Peyer's patch (tissue), 4 donors: ENCODE results near the gene IHH. TPM values are rescaled to one million over a fixed set of nuclear protein-coding genes. Genes with fewer than 3 reads are reported as not detected.

Experiments used
- DNase-seq, 3 donors: peaks; one replicate each; pipeline ENCODE4 v3.0.0-alpha.2; 2017 to 2019
- H3K27ac ChIP-seq, 4 donors: fragments of 200-600 bp; sonication (generic); one replicate each; pipeline ENCODE4 v1.5.1; 2016 to 2019
- H3K27me3 ChIP-seq, 2 donors: fragments of 200-600 bp; sonication (generic); one replicate each; pipeline ENCODE4 v1.5.1; 2019
- H3K36me3 ChIP-seq, 3 donors: fragments of 200-600 bp; sonication (generic); one replicate each; pipeline ENCODE4 v1.5.1; 2016 to 2019
- H3K4me1 ChIP-seq, 4 donors: fragments of 200-600 bp; sonication (generic); one replicate each; pipeline ENCODE4 v1.5.1; 2016 to 2019
- H3K4me3 ChIP-seq, 4 donors: fragments of 200-600 bp; sonication (generic); 1 replicate in 3 of 4; 2 replicates in 1 of 4; pipeline ENCODE4 v1.5.1; 2016 to 2019; ENCODE audit warnings: mild to moderate bottlenecking in 1 of 4
- H3K9me3 ChIP-seq, 4 donors: fragments of 200-600 bp; sonication (generic); one replicate each; pipeline ENCODE4 v1.5.1; 2016 to 2019; ENCODE audit warnings: mild to moderate bottlenecking in 1 of 4
- POLR2A ChIP-seq, 2 donors: fragments of 450-650 bp; IDR thresholded peaks; one replicate each; pipeline ENCODE4 v1.5.1; 2017; ENCODE audit warnings: antibody characterized with exemption in 2 of 2, mild to moderate bottlenecking in 2 of 2, moderate library complexity in 2 of 2
- total RNA-seq, 4 donors: library from RNA; depleted of rRNA; stranded (reverse); fragments of >200 nt; gene quantifications; one replicate each; pipeline ENCODE4 v1.1.0, GENCODE V29; 2016
- TF ChIP-seq, protein P1 (sequence below), 6 experiments: fragments of 450-650 bp in 4 of 6; fragments of 200-600 bp in 2 of 6; sonication (generic) in 1 of 6; IDR thresholded peaks; one replicate each; pipeline ENCODE4 v1.5.1; 2017 to 2019; ENCODE audit warnings: antibody characterized with exemption in 6 of 6, mild to moderate bottlenecking in 3 of 6, moderate library complexity in 1 of 6

IHH gene
- total RNA-seq, 4 donors from 2014 or later, result 14.0 to 124 (median 71.1) TPM

DNA sequence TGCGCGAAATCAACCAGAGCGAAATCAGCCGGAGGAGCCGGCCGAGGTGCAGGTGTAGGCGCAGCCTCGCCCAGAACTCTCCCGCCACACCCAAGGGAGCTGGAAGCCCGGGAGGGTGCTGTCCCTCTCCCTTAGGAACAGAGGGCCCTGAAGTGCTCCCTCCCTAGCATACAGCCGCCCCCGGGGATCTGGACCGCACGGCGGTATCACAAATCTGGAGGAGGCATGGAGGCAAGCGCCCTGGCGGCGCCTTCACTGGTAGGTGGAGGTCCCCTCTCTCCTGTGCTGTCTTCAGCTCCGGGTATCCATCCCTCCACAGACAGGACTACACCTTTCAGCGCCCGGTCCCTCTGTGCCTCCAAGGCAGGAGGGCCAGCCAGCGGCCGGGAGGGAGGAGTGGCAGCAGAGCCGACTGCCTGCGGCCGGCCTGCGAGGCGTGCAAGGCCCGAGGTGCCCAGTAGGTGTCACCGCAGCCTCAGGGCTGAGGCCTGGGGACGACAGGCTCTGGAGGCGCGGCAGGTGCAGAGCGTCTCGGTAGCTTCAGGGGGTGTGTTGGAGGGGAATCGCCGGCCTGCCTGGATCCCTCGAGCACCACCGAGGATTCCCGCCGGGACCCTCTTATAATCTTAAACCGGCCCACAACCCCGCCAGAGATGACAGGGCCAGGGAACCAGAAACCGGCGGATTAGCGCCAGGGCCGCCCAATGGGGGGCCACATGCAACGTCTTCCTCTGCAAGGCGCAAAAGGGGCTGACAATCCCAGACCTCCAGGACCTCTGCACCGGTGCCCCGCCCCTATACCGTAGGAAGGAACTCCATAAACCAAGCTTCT lies 2.8 kb downstream of the IHH start:
- no peak for TF ChIP-seq POLR2A (IDR thresholded peaks at IDR 0.05)
- TF ChIP-seq, protein P1, sequence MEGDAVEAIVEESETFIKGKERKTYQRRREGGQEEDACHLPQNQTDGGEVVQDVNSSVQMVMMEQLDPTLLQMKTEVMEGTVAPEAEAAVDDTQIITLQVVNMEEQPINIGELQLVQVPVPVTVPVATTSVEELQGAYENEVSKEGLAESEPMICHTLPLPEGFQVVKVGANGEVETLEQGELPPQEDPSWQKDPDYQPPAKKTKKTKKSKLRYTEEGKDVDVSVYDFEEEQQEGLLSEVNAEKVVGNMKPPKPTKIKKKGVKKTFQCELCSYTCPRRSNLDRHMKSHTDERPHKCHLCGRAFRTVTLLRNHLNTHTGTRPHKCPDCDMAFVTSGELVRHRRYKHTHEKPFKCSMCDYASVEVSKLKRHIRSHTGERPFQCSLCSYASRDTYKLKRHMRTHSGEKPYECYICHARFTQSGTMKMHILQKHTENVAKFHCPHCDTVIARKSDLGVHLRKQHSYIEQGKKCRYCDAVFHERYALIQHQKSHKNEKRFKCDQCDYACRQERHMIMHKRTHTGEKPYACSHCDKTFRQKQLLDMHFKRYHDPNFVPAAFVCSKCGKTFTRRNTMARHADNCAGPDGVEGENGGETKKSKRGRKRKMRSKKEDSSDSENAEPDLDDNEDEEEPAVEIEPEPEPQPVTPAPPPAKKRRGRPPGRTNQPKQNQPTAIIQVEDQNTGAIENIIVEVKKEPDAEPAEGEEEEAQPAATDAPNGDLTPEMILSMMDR (IDR thresholded peaks at IDR 0.05), result peak; percentile 55 to 98 (median 94)
- Histone ChIP-seq H3K36me3 (peaks cover 0 to 40% (median 0%) of the 10 kb centered on the region in 3 donors), H3K4me3 (peak overlapping the region; percentile 15 to 76 (median 54)), H3K27ac (peak overlapping the region in 1 of 4 donors; percentile 91), H3K4me1 (peaks cover 0 to 42% (median 14%) of the 10 kb centered on the region in 4 donors), H3K9me3 (peaks cover 0 to 5% (median 0%) of the 10 kb centered on the region in 4 donors), H3K27me3 (peaks cover 0 to 21% of the 10 kb centered on the region in 2 donors)
- DNase-seq, result peak; percentile 61 to 90 (median 89)

DNA sequence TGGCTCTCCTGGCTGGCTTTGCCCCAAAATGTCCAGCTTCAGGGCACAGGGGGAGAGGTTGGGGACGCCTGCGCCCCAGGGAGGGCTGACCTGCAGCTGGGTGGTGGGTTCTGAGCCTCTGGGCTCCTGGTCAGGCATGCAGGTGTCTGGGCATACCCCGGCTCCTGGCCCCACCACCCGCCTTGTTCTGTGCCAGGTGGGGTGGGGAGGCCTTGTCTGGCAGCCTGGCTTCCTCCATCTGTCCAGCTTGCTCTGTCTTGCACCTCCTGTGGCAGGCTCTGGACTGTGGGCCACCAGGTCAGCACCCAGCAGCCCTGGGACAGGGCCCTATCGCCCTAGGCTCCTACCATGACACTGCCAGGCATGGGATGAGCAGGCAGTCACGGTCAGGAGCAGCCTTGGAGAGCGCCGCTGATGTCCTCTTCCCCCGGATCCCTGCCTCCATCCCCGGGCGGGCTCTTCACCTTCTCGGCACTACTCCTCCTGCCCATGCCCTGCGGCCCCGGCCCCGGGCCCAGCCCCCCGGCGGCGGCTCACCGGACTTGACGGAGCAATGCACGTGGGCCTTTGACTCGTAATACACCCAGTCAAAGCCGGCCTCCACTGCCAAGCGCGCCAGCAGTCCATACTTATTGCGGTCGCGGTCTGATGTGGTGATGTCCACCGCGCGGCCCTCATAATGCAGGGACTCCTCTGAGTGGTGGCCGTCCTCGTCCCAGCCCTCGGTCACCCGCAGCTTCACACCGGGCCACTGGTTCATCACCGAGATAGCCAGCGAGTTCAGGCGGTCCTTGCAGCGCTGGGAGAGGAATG lies 3.6 kb downstream of the IHH start:
- Histone ChIP-seq H3K4me3 (peak overlapping the region in 2 of 4 donors; percentile 69 to 76), H3K36me3 (peaks cover 0 to 40% (median 0%) of the 10 kb centered on the region in 3 donors), H3K9me3 (peaks cover 0 to 5% (median 0%) of the 10 kb centered on the region in 4 donors), H3K27me3 (peaks cover 0 to 21% of the 10 kb centered on the region in 2 donors), H3K27ac (no peak overlapping the region), H3K4me1 (peaks cover 0 to 42% (median 14%) of the 10 kb centered on the region in 4 donors)
- TF ChIP-seq, protein P1 (IDR thresholded peaks at IDR 0.05), result no peak
- TF ChIP-seq POLR2A (IDR thresholded peaks at IDR 0.05), result no peak
- no peak for DNase-seq

DNA sequence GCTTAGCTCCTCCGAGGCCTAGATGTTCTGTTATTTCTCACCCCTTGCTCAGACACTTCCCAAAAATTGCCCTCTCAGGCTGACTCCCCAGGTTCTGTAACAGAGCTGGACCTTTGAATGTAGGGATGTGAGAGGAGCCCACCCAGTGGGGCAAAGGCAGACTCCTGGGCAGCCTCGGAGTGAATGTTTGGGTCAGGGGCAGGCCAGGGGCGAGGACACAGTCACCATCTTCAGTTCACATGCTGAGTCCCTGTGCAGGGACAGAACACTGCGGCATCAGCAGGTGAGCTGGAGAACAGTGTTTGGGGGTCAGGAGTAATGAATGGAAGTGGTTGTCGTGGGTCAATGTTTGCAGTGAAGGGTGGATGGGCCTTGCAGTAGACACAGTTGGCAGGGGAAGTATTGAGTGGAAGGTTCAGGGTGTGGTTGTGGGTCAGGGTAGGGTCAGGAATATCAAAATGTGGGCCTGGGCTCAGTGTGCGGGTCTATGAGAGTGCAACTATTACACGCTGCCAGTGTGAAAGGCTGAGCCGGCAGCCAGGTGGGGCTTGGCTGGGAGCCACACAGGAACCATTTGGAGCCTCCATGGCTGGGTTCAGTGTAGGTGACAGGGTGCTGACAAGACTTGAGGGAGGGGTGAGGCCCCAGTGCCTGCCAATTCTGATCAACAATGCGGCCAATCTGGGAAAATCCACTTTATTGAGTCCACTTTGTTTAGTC lies 4.4 kb downstream of the IHH start:
- Histone ChIP-seq H3K36me3 (peaks cover 0 to 40% (median 0%) of the 10 kb centered on the region in 3 donors), H3K27ac (no peak overlapping the region), H3K4me3 (no peak overlapping the region), H3K9me3 (peaks cover 0 to 5% (median 0%) of the 10 kb centered on the region in 4 donors), H3K4me1 (peaks cover 0 to 39% (median 14%) of the 10 kb centered on the region in 4 donors), H3K27me3 (peaks cover 0 to 20% of the 10 kb centered on the region in 2 donors)
- no peak for DNase-seq
- TF ChIP-seq POLR2A (IDR thresholded peaks at IDR 0.05), result no peak
- TF ChIP-seq, protein P1 (IDR thresholded peaks at IDR 0.05), result no peak

DNA sequence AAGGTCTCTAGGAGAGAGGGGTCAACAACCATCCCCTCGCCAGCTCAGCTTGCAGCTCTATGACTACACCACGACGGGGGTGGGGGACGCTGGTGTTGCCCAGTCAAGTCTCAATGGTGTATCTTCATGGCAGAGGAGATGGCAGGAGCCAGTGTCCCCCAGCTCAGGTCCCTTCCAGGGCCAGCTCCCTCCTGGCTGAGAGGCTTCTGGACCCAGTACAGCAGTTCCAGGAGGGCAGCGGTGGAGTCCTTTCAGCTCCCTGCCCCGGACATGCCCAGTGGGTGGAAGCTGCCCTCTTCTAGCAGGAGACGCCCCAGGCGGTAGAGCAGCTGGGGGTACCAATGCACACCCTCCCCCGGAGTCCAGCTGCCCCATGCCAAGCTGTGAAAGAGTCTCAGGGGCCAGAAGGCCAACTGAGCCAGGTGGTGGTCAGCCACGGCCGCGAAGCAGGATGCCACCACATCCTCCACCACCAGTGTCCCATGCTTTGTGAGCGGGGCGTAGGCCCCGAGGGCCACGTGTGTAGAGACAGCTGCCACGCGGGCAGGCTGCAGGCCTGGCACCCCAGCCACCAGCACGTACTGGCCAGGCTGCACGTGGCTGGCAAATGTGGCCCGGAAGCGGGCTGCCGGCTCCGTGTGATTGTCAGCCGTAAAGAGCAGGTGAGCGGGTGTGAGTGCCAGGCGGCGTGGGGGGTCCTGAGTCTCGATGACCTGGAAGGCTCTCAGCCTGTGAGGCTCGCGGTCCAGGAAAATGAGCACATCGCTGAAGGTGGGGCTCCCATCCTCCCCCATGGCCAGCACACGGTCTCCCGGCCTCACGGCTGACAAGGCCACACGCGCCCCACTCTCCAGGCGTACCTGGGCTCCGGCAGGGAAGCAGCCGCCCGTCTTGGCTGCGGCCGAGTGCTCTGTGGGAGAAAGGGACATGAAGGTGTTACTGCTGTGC lies 5.5 kb downstream of the IHH start:
- no peak overlapping the region for H3K27ac ChIP-seq
- TF ChIP-seq, protein P1 (IDR thresholded peaks at IDR 0.05), result no peak
- TF ChIP-seq POLR2A (IDR thresholded peaks at IDR 0.05), result no peak
- H3K4me3 ChIP-seq, result no peak overlapping the region
- peaks cover 0 to 5% (median 0%) of the 10 kb centered on the region in 4 donors for H3K9me3 ChIP-seq
- peaks cover 0 to 12% of the 10 kb centered on the region in 2 donors for H3K27me3 ChIP-seq
- peaks cover 0 to 30% (median 12%) of the 10 kb centered on the region in 4 donors for H3K4me1 ChIP-seq
- no peak for DNase-seq
- H3K36me3 ChIP-seq, result peaks cover 0 to 40% (median 0%) of the 10 kb centered on the region in 3 donors
